ENCODE results near the gene SLC5A11.

The SLC5A11 gene, protein sequence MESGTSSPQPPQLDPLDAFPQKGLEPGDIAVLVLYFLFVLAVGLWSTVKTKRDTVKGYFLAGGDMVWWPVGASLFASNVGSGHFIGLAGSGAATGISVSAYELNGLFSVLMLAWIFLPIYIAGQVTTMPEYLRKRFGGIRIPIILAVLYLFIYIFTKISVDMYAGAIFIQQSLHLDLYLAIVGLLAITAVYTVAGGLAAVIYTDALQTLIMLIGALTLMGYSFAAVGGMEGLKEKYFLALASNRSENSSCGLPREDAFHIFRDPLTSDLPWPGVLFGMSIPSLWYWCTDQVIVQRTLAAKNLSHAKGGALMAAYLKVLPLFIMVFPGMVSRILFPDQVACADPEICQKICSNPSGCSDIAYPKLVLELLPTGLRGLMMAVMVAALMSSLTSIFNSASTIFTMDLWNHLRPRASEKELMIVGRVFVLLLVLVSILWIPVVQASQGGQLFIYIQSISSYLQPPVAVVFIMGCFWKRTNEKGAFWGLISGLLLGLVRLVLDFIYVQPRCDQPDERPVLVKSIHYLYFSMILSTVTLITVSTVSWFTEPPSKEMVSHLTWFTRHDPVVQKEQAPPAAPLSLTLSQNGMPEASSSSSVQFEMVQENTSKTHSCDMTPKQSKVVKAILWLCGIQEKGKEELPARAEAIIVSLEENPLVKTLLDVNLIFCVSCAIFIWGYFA

DNA sequence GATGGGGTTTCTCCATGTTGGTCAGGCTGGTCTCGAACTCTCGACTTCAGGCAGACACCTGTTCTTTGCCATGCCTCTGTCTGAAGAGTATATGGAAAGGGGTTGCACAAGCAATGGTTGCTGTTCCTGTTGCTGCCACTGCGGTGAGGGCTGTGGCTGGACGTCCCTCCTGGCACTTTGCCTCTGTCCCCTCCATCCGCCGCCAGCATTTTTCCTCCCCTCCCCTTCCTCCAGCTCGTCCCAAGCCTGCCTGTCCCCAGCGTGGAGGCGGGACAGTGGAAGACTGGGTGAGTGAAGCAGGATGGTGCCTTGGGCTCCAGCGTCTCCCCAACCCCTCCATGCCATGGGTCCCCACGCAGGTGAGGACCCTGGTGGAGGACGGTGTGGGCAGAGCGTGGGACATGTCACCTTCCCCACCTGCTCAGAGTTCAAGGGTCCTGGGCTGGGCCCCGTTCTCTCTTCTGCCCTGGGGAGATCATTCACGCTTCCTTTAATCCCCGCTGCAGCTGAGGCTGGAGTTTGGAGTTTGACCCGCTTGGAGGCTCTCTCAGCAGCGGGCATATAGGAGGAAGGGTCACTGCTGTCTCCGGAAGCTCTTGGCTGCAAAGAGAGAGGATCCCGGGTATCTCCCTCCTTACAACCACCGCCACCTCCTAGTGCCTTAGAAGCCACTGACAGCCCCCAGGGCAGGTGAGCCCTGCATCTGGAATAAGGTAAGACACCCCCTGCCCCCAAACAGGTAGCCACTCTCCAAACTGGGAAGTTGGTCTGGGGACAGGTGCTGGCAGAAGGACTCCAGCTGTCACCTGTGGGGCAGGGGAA lies at the start of gene SLC5A11:
TSS of gene SLC5A11 (plus strand) at position 238 of the 822 bp plus-strand sequence. CDS start 12,681 bp downstream, outside the sequence.
- TF ChIP-seq YY1 (IDR thresholded peaks at IDR 0.05; ENCODE audit: low read depth) (no peak), EGR1 (IDR thresholded peaks at IDR 0.05) (no peak), TEAD4 (IDR thresholded peaks at IDR 0.05) (no peak), EP300 (IDR thresholded peaks at IDR 0.05; ENCODE audit: borderline replicate concordance) (no peak), TAF1 (IDR thresholded peaks at IDR 0.05; ENCODE audit: low read depth) (no peak), FOXM1 (IDR thresholded peaks at IDR 0.05; ENCODE audit: borderline replicate concordance, low read depth) (no peak), CEBPB (IDR thresholded peaks at IDR 0.05) (no peak), CREB1 (IDR thresholded peaks at IDR 0.05; ENCODE audit: low read depth) (no peak), TCF12 (IDR thresholded peaks at IDR 0.05; ENCODE audit: low read depth) (no peak), NFIC (IDR thresholded peaks at IDR 0.05) (no peak)
- TF ChIP-seq, protein P1, sequence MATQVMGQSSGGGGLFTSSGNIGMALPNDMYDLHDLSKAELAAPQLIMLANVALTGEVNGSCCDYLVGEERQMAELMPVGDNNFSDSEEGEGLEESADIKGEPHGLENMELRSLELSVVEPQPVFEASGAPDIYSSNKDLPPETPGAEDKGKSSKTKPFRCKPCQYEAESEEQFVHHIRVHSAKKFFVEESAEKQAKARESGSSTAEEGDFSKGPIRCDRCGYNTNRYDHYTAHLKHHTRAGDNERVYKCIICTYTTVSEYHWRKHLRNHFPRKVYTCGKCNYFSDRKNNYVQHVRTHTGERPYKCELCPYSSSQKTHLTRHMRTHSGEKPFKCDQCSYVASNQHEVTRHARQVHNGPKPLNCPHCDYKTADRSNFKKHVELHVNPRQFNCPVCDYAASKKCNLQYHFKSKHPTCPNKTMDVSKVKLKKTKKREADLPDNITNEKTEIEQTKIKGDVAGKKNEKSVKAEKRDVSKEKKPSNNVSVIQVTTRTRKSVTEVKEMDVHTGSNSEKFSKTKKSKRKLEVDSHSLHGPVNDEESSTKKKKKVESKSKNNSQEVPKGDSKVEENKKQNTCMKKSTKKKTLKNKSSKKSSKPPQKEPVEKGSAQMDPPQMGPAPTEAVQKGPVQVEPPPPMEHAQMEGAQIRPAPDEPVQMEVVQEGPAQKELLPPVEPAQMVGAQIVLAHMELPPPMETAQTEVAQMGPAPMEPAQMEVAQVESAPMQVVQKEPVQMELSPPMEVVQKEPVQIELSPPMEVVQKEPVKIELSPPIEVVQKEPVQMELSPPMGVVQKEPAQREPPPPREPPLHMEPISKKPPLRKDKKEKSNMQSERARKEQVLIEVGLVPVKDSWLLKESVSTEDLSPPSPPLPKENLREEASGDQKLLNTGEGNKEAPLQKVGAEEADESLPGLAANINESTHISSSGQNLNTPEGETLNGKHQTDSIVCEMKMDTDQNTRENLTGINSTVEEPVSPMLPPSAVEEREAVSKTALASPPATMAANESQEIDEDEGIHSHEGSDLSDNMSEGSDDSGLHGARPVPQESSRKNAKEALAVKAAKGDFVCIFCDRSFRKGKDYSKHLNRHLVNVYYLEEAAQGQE (IDR thresholded peaks at IDR 0.05; ENCODE audit: low read depth): no peak
- TF ChIP-seq, protein P2, sequence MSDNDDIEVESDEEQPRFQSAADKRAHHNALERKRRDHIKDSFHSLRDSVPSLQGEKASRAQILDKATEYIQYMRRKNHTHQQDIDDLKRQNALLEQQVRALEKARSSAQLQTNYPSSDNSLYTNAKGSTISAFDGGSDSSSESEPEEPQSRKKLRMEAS (IDR thresholded peaks at IDR 0.05): no peak
- TF ChIP-seq, protein P3, sequence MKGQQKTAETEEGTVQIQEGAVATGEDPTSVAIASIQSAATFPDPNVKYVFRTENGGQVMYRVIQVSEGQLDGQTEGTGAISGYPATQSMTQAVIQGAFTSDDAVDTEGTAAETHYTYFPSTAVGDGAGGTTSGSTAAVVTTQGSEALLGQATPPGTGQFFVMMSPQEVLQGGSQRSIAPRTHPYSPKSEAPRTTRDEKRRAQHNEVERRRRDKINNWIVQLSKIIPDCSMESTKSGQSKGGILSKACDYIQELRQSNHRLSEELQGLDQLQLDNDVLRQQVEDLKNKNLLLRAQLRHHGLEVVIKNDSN (IDR thresholded peaks at IDR 0.05): no peak

DNA sequence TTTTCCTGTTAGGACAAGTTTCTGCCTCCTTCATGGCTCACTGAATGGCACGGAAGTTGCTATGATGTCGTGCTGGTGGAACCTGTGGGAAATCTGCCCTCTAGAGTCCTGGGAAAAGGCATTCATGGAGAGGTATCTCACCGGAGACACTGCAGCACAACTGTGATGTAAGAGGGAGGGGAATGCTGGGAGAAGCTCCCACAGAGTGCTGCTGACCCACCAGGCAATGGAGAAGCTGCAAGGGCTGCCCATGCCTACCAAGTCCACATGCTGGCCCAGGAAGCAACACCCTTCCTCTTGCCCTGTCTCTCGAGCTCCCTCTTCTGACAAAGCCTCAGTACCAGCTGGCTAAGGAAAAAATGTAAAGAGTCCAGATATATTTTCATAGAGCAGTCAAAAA lies 45.2 kb upstream of the SLC5A11 start:
- TF ChIP-seq RAD21 (IDR thresholded peaks at IDR 0.05; ENCODE audit: low read depth): 0 out of 2 replicates have a peak, but pooled peaks have one; percentile 15
- no peak for TF ChIP-seq NFIC (IDR thresholded peaks at IDR 0.05)

- TF ChIP-seq FOXM1 (IDR thresholded peaks at IDR 0.05; ENCODE audit: borderline replicate concordance, low read depth): no peak
- TF ChIP-seq, protein P2 (IDR thresholded peaks at IDR 0.05): no peak
Observed at GRCh38 chr16:24801761-24802302, 43.9 kb upstream of the SLC5A11 start.

DNA sequence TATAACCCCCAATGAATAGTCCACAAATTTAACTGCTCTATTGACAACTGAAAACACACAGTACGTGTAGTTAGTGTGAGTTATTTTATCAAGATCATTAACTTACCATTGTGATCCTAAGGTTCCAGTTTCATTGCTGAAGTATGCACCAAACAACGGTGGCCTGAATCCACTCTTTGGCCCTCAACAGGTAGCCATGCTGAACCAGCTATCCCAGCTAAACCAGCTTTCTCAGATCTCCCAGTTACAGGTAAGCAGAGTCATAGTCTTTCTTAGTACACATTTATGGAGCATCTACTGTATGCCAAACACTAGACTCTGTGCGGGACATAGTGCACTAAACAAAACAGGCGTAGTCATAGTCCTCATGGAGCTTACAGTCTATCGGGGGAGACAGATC lies 40.3 kb upstream of the SLC5A11 start:
- no peak for TF ChIP-seq ZBTB7A (IDR thresholded peaks at IDR 0.05; ENCODE audit: low read depth)
- TF ChIP-seq TEAD4 (IDR thresholded peaks at IDR 0.05): no peak
- no peak for TF ChIP-seq FOXM1 (IDR thresholded peaks at IDR 0.05; ENCODE audit: borderline replicate concordance, low read depth)

DNA sequence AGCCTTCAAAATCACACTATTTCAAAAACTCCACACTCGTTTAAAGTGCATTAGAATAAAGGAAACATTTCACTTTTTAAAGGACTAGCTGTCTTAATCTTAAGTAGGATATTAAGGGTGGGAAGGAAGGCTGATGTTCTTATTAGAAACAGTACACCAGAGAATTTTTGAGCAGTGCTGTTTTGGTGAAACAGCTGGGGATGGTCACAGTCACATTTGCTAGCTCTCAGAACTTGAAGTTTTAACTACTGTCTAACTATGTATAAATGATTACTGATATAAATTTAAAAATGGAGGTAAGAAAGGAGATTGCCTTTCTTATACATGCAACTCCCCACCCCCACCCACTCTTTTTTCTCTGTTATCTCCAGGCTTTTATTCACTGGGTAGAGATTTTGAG lies 38.5 kb upstream of the SLC5A11 start:
- no peak for TF ChIP-seq EGR1 (IDR thresholded peaks at IDR 0.05)
- no peak for TF ChIP-seq RAD21 (IDR thresholded peaks at IDR 0.05; ENCODE audit: low read depth)
- no peak for TF ChIP-seq TCF12 (IDR thresholded peaks at IDR 0.05; ENCODE audit: low read depth)
- TF ChIP-seq, protein P2 (IDR thresholded peaks at IDR 0.05): no peak
- TF ChIP-seq NFIC (IDR thresholded peaks at IDR 0.05): no peak
- no peak for TF ChIP-seq YY1 (IDR thresholded peaks at IDR 0.05; ENCODE audit: low read depth)

DNA sequence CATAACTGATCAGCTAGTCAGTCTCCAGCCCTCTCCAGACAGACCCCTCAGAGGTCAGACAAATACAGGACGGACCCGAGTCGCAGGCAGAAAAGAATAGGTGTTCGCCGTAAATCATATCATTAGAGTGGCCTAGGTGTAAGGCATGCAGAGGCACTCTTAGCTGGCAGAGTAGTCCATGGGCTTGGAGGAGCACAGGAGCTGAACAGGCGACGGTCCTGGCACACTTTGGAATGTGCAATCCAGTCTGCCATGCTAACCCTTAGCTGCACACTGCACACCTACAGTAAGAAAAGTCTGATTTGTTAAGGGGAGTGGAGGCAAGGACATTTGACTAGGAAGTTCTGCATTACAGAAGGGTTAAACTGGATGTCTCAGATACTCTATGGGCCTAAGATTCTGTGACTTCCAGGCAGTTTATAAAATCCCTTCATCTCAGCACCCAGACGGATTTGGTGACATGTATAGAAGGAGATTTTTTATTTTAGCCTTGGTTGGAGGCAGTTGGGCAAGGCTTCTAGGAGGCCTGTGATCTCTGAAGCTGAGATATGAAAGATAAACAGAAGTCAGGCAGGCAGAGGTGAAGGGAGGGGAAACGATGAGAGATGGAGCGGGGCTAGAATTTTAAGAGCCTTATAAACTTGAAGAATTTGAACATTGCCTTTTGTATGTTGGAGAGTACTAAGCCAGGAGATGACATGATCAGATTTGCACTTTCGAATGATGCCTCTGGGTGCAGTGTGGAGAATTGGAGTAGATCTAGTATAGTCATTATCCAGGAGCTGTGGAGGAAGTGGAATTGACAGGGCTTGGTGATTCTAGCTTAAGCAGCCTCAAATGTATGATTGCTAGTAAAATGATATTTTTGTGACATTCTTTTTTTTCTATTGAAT lies 34.6 kb upstream of the SLC5A11 start:
- TF ChIP-seq YY1 (IDR thresholded peaks at IDR 0.05; ENCODE audit: low read depth): no peak
- TF ChIP-seq TCF12 (IDR thresholded peaks at IDR 0.05; ENCODE audit: low read depth): no peak

DNA sequence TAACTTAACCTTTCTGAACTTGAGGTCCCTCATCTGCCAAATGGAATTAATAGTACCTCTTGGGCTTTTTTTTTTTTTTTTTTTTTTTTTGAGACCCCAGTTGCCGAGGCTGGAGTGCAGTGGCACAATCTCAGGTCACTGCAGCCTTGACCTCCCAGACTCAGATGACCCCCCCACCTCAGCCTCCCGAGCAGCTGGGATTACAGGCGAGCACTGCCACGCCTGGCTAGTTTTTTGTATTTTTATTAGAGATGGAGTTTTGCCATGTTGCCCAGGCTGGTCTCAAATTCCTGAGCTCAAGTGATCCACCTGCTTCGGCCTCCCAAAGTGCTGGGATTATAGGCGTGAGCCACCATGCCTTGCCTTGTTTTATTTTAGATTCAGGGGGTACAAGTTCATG lies 33.0 kb upstream of the SLC5A11 start:
- peak; percentile 14; the same call in 1 of the 2 replicates for TF ChIP-seq TEAD4 (IDR thresholded peaks at IDR 0.05)

Data from Ishikawa (cell line).